Suppressor macrophage treated with lipopolysaccharide for 4 hours (primary cell): ENCODE results near the gene SLC8A3.

Experiments used
- DNase-seq: peaks from one replicate; pipeline ENCODE4 v3.0.0-alpha.2; 2020

SLC8A3 gene

DNA sequence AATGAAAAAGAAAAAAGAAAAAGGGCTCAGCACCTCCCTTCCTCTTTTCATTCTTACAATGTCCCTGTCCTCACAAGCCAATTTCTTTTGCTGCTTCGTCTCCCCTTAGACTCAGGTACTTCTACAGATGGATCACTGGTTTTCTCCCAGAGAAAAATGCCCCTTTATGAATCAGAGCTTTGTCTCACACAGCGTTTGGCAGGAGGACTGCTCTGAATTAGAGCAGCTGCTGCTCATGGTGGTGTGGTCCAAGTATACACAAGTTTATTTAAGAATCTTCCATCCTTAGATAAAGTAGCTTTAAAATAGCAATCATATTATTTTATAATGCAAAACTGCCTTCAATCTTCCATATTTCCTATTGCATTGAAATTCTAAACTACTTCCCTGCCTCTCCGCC is 80.3 kb downstream of the SLC8A3 start:
- no peak for DNase-seq

DNA sequence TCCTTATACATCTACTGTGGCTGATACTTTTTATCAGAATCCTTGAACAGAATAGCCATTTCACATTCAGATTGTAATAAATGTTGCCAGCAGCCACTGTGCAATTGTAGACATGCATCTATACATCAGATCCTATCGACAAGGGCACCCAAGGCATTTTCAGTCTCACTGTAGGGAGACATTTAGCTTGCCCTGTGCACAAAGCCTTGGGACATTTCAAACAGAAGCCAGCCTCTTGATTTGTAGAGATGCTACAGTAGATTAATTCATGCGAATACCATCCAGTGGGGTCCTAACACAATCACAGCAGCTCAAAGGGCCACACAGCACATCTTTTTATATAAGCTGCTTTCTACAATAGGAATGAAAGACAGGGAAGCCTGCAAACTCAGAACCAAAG is 81.4 kb downstream of the SLC8A3 start:
- no peak for DNase-seq

DNA sequence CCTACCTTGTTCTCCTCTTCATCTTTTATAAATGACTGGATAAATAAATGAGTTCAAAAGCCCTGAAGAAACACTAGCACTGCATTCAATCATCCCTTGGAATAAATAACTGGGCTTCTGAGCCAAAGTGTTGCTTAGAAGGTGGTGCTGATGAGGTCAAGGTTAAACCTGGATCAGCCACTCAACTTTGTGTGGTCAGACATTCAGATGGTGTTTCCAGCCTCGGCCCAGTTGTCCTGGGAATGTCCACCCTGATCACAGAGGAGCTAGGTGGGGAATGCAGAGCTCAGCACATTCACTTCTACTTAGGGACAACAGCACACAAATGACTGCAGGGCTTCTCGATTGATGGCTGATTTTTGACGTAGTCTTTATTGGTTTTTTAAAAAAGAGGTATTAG is 88.7 kb downstream of the SLC8A3 start:
- DNase-seq, result no peak

DNA sequence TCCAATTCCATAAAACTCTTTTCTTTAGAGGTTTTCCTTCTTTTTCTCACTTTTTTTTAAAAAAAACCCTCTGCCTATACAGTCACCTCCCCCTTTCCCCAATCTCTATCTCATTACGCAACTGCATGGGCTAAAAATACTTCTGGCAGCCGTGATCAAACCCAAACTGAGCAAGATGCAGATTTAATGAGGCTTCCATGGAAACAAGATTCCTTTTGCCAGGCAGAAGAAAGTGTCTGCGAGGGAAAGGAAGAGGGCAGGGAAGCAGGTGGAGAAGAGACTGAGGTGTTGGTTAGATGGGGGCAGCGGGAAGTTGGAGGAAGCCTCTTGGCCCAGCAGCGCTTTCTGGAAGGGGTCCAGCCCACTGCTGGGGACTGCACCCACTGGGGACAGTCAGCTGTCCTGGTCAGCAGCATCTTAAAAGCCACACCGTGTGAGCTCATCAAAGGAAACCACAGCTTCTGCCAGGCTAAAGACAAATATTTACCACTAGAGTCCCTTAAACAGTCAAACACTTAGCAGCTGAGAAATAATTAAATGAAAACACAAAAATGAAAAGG is 90.4 kb downstream of the SLC8A3 start:
- no peak for DNase-seq

DNA sequence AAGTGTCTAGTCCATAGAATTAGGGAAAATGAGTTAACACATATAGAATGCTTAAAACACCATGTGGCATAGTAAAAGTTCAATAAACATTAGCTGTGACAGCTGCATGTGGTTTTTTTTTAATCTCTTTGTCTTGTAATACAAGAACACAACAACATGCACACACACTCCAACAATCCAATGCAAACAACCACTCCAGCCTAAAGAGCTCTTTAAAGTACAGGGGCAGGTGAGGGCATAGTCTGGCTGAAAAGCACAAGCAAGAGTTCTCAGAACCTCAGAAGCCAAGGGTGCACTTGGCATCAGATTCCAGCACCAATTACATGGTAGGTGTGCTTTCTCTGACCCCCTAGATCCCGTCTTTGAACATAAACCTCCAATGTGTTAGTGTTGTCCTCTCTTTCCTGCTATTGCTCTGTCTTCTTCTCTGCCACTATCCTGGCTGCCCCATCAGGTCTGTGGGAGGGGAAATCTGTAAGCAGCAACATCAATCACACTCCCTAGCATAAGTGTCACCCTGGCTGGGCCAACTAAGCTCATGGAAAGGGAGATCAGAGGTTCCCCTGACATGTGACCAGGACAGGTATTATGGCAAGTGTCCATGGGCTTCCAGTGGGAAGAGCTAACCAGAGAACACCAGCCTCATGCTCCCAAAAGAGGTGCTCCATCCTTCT is 91.0 kb downstream of the SLC8A3 start:
- DNase-seq, result no peak

DNA sequence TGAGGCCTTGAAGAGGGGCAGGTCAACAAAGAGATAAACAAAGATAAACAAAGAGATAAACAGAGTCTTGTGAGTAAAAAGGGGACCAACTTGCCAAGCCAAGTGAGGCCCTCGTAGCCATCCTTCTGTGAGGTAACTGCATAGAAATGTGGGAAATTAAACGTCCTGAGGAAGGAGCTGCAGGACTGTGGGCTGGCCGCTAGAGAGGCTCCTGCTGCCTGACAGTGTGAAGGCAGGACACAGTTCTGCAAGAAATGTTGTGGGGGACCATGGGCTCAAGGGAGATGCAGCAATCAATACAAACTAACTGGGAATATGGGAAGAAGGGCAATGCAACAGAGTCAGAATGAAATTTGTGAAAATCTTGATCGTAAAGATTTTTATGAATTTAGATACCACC is 91.9 kb downstream of the SLC8A3 start:
- DNase-seq, result no peak

DNA sequence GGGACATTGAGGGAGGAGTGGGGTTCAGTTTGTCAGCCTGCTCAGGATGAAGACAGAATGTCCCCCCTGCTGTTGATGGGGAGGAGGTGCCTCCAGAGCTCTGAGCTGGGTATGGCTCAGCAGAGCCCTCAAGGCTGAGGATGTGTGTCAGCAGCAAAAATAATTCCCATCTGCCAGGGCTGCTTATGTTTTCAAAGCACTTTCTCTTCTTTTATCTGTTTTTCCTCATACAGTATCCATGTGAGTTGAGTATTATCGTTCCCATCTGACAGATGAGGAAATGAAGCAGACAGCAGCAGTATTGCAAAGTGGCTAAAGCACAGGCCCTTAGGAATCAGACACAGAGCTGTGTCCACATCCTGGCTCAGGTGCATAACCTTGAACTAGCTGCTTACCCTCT is 94.1 kb downstream of the SLC8A3 start:
- DNase-seq, result no peak

DNA sequence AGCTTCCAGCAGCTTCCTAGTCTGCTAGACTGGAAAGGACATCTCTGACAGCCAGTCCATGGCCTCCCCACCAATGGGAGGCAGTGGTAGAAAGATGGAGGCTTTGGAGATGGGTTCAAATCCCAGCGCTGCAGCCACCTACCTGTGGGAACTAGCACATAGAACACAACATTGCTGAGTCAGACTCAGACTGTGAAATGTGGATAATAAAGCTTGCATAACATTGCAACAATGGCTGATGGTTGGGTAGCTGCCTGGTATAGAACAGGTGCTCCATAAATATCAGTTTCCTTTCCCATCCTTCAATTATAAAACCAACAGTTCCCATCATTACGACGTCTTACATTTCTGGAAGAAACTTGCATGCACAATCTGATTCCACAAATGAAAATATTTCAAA is 94.6 kb downstream of the SLC8A3 start:
- no peak for DNase-seq

DNA sequence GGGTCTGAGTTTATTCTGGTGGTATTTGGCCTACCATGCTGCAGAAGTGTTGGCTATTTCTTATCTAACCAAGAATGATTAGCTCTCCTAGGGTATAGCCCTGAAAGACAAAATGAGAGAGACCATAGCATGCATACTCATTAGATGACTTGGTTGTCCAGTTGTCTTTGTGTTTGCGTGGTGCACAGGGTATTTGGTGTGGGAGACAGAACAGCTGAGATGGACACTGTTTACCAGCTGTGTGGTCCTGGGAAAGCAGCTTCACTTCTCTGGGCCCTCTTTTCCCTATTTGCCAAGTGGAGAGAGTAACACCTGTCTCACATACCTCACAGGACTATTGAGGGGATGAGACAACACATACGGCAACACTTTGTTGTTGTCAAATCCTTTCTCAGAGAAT is 95.6 kb downstream of the SLC8A3 start:
- no peak for DNase-seq

DNA sequence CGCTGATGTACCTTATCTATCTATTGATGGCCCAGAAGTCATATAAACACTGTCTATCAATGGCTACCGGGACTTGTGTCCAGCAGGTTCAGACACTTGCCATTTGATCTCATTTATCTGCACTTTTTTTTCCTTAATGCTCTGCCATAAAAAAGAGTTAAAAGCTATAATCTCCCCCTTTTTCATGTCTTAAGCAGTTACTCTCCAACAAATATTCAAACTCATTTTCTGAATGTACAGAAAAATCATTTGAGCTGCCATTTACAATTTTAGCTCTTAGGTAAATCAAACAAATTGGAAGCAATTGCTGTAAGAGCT is 101.4 kb downstream of the SLC8A3 start:
- DNase-seq, result no peak

DNA sequence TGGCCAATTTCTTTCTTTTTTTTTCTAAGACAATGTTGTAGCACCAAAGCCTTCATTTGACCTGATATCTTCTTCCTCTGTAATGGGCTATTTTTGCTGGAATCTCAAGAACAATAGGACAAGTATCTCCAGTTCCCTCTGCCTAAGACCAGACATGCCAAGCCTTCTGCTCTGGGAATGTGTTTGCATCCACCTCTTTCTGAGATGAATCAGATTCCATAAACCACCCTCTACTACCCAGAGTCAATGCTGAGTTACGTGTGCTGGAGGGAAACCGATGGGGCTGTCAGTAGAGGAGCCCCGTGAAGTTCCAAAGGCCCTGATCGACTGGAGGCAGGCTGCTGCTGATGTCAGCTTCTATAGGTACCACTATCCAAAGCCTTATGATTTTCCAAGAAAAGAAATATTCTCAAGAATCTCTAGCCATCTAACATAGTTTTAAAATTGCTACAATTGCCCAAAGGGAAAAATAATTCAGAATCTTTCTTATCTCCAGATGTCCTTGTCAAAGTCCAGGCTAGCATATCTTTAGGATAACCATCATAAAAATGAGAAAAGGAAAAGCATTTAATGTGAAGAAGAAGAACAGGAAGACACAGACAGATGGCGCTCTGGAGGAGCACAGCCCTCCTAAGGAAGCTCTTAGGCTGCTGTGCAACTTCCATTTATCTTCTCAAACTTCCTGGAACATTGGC is 101.9 kb downstream of the SLC8A3 start:
- peak; percentile 47 for DNase-seq

DNA sequence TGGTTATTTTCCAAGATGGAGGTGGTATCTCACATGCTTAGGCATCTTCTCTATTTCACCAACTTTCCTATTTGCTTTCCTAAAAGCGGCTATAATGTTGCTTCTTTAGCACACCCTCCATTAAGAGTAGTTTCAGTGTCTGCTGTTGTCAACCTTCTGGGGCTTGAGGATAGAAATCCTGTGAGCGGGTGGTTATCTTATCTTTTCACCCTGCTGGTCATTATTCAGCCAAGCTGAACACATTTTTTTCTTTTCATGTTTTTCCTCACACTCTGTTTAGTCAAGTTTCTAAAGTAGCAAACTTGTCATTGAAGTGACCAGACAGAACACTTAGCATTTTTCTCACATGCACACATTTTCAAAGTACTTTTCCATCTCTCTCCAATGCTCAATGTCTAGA is 104.5 kb downstream of the SLC8A3 start:
- no peak for DNase-seq

DNA sequence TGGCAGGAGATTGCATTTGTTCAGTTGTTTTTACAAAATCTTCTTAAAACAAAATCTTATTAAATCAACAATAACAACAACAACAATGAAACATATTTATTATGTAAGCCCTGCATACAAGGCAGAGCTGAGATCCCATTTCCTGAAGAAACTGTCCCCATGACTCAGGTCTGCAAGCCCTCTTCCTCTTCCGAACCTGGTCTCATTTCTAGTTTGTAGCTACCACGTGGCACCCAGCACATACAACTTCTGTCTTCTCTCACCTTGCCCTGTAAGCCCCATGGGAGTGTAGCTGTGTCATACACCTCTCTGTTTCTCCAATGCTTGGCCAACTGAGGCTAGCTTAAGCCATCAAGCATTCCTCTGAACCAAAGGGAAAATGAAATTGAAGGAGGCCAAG is 106.4 kb downstream of the SLC8A3 start:
- DNase-seq, result no peak

DNA sequence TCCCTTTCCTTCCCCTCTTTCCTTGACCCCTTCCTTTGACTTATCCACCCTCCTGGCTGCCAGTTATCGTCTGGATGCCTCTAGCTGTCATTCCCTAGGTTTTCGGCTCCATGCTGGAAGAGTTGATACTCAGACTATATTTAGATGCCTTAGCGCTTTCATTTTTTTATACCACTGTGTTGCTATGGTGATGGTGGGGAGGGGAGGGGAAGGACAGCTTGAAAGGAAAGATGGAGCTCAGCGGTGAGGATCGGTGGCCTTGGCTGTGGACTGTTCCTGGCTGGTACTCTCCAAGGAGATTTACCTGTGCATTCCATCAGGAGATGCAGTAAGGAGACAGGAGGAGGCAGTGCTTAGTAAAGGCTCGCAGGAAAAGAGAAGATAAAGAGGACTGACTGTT is 108.7 kb downstream of the SLC8A3 start:
- no peak for DNase-seq

DNA sequence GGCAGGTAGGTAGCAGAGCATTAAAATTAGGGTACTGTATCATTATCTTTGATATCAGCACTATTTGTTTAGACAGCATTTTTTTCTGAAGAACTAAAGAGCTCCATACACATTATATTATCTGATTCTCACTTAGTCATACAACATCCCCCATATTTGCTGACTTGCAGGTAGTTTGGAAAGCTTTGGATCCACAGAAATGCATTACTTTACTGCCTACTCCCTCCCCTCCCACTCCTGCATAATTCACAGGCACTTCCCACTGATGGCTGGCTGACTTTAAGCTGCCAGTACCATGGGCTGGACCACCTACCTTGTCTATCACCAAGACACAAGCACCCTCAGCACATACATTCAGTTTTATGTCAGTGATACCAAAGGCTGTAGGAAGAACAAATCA is 110.4 kb downstream of the SLC8A3 start:
- no peak for DNase-seq

DNA sequence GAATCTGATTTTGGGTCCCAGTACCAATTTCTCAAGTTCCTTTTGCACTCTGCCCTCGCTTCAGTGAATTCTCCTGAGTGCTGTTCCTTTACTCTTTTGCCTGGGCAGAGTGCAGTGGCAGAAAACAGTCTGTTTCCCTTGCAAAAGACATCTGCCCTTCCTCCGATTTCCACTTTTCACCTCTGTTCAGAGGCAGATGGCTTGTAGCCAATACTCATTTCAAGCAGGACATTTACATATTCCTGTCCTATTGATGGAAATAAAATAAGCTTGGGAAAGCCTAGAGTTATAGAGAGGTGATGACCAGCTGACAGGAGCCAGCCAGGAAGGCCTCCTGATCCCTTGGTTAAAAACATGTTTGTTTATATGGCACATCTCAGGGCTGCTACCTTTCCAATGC is 111.0 kb downstream of the SLC8A3 start:
- DNase-seq, result no peak

DNA sequence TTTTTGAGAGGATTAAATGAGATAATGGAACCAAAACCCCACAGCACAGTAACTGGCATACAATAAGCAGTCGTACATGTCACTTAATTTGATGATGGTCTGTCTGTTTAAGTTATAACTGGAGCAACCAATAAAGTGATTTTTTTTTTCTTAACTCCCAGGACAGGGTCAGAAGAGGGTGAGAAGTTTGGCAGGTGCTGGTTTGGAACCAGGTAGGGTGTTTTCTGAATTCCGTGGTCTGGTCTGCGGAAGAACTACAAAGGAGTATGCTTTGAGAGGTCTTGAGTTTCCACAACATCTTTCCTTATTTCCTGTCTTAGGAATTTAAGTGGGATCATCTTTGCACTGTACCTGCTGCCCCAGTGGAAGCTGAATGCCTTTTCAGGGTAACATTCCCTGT is 111.7 kb downstream of the SLC8A3 start:
- no peak for DNase-seq

DNA sequence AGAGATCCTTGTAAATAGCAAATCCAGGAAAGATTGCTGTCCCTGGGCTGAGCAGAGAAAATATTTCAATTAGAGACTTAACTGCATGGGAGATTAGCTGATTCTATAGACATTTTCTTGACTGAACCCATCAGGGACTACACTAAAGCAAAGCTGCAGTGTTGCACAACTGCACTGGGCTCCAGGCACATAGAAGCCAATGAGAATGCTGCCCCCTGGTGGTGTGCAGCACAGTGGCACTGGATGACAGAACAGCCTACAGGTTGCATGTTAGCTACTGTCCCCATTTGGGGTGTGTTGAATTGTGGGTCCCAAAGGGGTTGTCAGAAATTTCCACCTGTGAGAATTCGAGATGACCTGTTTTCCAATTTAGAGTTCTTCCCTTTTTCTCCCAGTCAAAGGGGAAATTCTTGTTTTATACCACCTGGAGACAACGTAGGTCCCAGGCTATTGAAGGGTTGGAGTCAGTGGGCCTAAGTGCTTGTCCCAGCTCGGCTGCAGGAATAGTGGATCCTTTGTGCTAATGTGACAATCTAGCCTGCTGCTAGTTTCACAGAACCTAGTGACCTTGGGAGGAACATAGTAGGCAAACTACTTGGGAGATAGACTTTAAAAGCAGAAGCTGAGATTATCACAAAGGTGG is 114.7 kb downstream of the SLC8A3 start:
- DNase-seq, result peak; percentile 79

DNA sequence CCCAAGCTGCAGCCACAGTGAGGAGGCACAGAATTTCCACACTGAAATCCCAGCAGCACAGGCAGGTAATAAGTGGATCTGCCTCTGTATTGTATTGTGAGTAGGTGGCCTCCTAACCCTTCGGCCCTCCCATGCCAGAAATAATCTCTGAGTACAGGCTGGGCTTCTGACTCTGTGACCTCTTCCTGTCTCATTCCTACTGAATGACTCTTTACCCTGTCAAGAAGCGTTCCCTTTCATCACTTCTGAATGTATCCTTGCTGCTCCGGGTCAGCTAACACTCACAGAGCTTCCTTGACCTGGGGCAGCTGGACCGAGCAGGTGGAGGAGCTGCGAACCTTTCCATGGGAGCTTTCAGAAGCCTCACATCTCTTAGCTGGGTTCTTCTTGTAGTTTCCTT is 119.6 kb downstream of the SLC8A3 start:
- DNase-seq, result no peak

DNA sequence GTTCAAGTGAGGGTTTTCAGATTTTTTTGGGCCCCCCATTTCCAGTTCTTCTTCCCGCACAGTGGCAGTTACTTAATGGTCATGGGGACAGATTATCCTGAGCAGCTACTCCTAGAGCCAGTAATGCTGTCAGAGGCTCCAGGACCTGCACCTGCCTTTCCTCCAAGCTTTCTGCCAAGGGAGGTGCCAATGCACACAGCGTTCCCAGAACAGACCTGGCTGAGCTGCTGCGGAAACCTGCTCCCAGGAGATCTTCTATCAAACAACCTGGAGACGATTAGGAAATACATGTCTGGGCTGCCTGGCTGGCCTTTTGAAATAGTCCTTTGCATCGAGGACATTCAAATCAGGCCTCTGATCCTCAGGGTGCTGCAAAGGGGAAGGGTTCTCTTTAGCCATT is 120.9 kb downstream of the SLC8A3 start:
- DNase-seq, result no peak

DNA sequence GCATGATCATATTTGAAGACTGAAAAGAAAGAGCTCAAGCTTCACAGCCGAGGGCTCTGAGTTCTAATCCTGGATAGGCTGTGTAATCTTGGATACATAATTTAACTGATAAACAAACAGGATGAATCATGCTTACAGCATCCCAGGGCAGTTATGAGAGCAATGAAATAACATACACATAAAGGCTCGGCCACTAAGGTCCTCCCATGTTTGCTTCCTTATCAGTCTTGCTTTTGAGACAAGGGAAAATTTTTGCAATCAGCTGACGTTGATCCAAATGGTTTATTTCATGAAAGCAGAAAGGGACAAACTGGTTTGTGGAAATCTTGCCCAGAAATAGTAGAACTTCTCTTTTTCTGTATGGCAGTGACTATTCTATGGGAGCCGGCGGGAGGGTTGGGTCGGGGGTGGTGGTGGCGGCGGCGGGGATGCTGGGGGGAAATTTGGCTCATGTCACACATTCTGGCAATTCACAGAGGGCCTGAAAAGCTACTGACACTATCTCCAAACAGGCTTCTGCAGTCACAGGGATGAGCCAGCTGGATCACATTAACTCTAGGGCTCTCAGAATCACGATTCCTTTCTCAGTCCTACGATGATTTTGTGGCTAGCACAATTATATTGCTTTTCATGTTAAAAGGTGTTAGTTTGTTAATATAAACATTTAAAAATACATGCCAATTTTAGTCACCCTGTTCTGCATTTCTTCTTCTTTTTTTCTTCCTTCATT is 124.5 kb downstream of the SLC8A3 start:
- DNase-seq, result no peak

DNA sequence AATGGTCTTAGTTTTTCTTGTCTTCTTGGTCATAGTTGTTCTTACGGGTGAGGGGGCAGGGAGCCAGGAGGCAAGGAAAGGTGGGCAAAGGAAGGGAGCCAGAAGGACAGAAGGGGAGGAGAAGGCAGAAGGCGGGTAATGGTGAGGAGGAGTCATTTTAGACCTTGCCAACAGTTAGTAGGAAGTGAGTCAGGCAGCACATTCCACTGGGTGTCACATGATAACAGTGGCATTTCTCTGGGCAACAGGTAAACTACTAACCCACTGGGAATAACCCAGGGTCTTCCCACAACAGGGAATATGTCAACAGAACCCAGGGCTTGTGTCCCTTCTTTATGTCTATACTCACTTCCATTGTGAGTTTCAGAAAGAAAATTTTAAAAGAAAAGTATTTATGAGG is 127.6 kb downstream of the SLC8A3 start:
- DNase-seq, result no peak

DNA sequence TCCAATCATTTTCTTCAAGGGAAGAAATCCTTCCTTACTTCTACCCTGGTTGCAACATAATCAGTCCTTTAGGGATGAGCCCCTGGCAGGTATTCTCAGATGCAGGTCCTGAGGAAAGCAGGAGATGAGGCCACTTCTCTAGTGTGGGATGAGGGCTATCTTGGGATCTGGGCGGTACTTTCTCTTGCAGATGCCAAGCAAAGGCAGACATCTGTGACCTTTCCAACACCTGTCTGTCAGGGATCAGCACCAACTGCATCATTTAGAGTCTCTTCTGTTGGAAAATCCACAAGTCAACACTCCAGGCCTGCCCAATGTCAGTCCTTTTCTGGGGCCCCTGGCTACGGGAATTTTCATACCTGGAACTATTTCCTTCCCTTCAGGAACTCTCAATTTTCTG is 129.2 kb downstream of the SLC8A3 start:
- no peak for DNase-seq
